ENCODE measurements around the gene MPPED2.

DNA sequence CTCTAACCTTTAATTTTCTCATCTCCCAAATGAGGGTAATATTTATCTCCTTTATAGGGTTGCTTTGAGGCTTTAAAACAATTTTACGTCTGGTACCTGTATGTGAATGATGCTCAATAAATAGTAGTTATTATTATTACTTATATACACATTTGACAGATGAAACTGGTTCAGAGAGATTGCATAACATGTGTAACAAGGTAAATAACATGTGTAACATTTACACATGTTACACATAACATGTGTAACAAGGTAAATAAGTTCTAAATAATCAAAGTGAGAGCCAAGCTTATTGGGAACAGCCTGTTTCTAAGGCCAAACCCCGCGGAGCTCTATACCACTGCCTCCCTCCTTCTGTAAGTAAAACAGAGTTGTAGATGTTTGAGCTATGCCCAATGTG, 100.9 kb downstream of the MPPED2 start:
- TF ChIP-seq, protein P1, sequence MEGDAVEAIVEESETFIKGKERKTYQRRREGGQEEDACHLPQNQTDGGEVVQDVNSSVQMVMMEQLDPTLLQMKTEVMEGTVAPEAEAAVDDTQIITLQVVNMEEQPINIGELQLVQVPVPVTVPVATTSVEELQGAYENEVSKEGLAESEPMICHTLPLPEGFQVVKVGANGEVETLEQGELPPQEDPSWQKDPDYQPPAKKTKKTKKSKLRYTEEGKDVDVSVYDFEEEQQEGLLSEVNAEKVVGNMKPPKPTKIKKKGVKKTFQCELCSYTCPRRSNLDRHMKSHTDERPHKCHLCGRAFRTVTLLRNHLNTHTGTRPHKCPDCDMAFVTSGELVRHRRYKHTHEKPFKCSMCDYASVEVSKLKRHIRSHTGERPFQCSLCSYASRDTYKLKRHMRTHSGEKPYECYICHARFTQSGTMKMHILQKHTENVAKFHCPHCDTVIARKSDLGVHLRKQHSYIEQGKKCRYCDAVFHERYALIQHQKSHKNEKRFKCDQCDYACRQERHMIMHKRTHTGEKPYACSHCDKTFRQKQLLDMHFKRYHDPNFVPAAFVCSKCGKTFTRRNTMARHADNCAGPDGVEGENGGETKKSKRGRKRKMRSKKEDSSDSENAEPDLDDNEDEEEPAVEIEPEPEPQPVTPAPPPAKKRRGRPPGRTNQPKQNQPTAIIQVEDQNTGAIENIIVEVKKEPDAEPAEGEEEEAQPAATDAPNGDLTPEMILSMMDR (conservative IDR thresholded peaks at IDR 0.05 in 1 of 2, IDR thresholded peaks at IDR 0.05 in 1 of 2; ENCODE audit: extremely low read depth in 1 of 2, insufficient read depth in 1 of 2, low read depth in 1 of 2, low read length in 2 of 2): no peak
- no peak for TF ChIP-seq EZH2 (IDR thresholded peaks at IDR 0.05; ENCODE audit: borderline replicate concordance, low read length)

Measured in mammary epithelial cell (primary cell).